HG03025 (cell line): Measurements from ENCODE around the gene CDKN1A.

Source experiments
- ATAC-seq: cut with Tn5 transposase; IDR thresholded peaks from one replicate; pipeline ENCODE4 v1.9.1; 2021; ENCODE audit warnings: mild to moderate bottlenecking, moderate library complexity; ENCODE audit not compliant: unreplicated experiment, low FRiP score

Gene CDKN1A

GRCh38 chr6:36676141-36677058 lies 2.1 kb upstream of the CDKN1A start:
- ATAC-seq = no peak

DNA sequence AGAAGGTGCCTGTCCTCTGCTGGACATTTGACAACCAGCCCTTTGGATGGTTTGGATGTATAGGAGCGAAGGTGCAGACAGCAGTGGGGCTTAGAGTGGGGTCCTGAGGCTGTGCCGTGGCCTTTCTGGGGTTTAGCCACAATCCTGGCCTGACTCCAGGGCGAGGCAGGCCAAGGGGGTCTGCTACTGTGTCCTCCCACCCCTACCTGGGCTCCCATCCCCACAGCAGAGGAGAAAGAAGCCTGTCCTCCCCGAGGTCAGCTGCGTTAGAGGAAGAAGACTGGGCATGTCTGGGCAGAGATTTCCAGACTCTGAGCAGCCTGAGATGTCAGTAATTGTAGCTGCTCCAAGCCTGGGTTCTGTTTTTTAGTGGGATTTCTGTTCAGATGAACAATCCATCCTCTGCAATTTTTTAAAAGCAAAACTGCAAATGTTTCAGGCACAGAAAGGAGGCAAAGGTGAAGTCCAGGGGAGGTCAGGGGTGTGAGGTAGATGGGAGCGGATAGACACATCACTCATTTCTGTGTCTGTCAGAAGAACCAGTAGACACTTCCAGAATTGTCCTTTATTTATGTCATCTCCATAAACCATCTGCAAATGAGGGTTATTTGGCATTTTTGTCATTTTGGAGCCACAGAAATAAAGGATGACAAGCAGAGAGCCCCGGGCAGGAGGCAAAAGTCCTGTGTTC lies 1.3 kb upstream of the CDKN1A start:
- no peak for ATAC-seq

- ATAC-seq = no peak
These were observed 594 bp upstream of the CDKN1A start for GRCh38 chr6:36677753-36678487.

DNA sequence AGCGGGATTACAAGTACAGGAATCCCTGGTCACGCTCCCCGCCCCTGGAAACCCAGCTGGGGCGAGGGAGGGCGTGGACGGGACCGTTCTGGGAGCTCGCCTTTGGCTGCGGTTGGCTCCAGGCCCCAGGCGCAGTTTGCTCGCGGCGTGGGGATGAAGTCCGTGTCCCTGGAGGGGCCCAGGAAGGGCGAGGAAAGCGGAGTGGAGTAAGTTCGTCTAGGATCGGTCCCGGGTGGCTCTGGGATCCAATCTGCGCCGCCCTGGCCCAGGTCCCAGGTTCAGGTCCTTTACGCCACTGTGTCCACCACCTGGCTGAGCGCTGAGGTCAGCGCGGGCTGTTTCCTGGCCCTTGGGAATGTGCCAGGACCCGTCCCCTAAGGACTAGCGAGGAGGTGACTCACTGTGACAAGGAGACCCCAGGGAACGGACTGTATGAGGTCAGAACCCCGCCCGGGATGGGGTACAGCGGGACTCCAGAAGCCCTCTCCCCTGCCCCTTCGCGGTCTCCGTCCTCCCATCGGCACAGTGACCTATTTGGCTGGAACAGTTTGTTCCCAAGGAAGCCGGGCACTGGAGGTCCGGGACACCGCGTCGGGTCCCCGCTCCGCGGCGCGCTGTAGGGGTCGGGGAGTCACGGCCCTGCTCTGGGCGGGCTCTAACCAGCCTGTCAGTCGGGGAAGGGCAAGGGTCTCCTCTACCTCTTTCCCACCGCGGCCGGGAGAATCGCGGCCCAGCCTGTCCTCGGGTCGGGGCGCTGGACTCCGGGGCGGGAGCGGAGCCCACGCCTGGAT lies 724 bp downstream of the CDKN1A start:
- no peak for ATAC-seq

DNA sequence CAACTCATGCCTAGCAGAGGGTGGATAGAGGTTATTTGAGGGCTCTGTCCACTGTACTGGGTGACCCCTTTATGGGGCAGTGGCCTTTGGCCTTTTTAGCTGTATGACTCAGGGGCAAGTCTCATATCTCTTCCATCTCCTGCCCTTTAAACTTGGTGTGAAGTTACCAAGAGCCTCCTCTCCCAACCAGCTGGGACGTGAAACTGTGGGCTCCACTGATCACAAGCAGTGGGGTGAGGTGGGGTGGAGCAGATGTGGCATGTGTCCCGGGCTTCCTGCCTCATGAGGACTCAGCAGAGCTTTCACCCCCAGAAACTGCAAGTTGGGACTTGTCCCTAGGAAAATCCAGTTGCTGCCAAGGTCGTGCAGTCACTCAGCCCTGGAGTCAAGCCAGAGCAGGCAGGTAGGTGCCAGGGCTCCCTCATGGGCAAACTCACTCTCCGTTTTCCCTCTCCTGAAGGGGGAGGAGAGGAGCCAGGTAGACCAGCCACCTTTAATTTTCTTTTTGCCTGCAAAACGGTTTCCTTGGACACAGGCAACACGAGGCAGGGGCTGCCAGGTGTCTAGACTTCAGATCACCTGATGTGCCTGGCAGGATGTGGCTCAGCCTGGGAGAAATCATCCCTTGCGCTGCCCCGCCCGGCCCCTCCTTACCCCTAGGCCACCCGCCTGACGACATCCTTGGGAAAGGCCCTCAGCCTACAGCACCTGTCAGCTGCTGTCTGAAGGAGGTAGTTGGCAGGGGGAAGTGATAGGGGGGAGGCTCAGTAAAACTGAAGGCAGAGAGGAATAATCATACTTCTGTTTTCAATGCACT lies 4.0 kb downstream of the CDKN1A start:
- ATAC-seq = no peak

- ATAC-seq = no peak
These were observed 4.7 kb downstream of the CDKN1A start for GRCh38 chr6:36683145-36683655.

DNA sequence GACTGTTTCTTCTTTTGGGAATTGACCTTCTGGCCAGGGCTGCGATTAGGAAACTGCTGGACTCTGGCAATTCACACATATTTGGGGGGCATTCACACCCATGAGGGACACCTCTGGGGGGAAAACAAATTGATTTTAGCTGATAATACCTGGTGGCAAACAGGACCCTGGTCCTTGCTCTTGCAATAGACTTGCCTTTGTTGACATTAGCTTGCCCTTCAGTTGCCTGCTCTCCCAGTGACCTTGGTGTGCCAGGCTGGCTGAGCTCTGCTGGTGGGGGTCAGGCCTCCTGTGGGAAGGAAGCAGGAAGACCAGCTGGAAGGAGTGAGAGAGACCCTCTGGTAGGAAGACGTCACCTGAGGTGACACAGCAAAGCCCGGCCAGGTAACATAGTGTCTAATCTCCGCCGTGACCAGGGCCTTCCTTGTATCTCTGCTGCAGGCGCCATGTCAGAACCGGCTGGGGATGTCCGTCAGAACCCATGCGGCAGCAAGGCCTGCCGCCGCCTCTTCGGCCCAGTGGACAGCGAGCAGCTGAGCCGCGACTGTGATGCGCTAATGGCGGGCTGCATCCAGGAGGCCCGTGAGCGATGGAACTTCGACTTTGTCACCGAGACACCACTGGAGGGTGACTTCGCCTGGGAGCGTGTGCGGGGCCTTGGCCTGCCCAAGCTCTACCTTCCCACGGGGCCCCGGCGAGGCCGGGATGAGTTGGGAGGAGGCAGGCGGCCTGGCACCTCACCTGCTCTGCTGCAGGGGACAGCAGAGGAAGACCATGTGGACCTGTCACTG lies 5.3 kb downstream of the CDKN1A start:
- no peak for ATAC-seq

GRCh38 chr6:36684447-36684812 lies 5.9 kb downstream of the CDKN1A start:
- no peak for ATAC-seq

GRCh38 chr6:36685166-36685924 lies 6.8 kb downstream of the CDKN1A start:
- ATAC-seq = no peak

DNA sequence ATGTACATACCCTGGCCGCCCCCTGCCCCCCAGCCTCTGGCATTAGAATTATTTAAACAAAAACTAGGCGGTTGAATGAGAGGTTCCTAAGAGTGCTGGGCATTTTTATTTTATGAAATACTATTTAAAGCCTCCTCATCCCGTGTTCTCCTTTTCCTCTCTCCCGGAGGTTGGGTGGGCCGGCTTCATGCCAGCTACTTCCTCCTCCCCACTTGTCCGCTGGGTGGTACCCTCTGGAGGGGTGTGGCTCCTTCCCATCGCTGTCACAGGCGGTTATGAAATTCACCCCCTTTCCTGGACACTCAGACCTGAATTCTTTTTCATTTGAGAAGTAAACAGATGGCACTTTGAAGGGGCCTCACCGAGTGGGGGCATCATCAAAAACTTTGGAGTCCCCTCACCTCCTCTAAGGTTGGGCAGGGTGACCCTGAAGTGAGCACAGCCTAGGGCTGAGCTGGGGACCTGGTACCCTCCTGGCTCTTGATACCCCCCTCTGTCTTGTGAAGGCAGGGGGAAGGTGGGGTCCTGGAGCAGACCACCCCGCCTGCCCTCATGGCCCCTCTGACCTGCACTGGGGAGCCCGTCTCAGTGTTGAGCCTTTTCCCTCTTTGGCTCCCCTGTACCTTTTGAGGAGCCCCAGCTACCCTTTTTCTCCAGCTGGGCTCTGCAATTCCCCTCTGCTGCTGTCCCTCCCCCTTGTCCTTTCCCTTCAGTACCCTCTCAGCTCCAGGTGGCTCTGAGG lies 7.6 kb downstream of the CDKN1A start:
- no peak for ATAC-seq

- no peak for ATAC-seq
These were observed 8.4 kb downstream of the CDKN1A start for GRCh38 chr6:36686668-36687513.

- ATAC-seq = no peak
These were observed 9.7 kb downstream of the CDKN1A start for GRCh38 chr6:36688063-36688738.

- ATAC-seq = no peak
These were observed 10.2 kb downstream of the CDKN1A start for GRCh38 chr6:36688739-36689075.

DNA sequence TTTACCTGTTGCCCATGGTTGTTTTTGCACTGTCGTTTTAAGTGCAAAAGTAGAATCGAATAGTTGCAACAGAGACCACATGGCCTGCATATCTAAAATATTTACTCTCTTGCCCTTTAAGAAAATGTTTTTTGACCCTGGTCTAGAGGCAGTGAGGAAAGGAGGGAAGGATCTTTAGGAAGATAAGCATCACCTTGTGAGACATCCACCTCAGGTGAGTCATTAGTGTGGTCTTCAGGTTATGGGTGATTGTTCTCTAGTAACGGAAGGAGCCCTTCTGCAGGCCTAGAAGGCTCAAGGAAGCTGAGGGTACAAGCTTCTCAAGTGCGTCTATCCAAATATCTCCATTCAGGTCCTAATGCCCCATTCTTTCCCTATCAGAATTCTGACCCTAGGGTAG lies 12.5 kb downstream of the CDKN1A start:
- ATAC-seq = no peak

- ATAC-seq = no peak
These were observed 13.1 kb downstream of the CDKN1A start for GRCh38 chr6:36691612-36692011.

- ATAC-seq = no peak
These were observed 13.7 kb downstream of the CDKN1A start for GRCh38 chr6:36692220-36692619.
